ENCODE measurements around the gene DHCR7.

- TF ChIP-seq, protein P1, sequence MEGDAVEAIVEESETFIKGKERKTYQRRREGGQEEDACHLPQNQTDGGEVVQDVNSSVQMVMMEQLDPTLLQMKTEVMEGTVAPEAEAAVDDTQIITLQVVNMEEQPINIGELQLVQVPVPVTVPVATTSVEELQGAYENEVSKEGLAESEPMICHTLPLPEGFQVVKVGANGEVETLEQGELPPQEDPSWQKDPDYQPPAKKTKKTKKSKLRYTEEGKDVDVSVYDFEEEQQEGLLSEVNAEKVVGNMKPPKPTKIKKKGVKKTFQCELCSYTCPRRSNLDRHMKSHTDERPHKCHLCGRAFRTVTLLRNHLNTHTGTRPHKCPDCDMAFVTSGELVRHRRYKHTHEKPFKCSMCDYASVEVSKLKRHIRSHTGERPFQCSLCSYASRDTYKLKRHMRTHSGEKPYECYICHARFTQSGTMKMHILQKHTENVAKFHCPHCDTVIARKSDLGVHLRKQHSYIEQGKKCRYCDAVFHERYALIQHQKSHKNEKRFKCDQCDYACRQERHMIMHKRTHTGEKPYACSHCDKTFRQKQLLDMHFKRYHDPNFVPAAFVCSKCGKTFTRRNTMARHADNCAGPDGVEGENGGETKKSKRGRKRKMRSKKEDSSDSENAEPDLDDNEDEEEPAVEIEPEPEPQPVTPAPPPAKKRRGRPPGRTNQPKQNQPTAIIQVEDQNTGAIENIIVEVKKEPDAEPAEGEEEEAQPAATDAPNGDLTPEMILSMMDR (IDR thresholded peaks at IDR 0.05) = no peak
- TF ChIP-seq POLR2A (IDR thresholded peaks at IDR 0.05) = no peak
These were observed 26.1 kb upstream of the DHCR7 start for GRCh38 chr11:71474141-71474770.
